Glutamatergic neuron (in vitro differentiated cells): Measurements from ENCODE around the gene SNRPA1. TPM values are rescaled to one million over a fixed set of nuclear protein-coding genes. Genes with fewer than 3 reads are reported as not detected.

Source experiments
- DNase-seq: peaks from one replicate; pipeline ENCODE4 v3.0.0; 2022
- H3K27ac Mint-ChIP-seq: one replicate; pipeline ENCODE4 v1.8.0; 2020; ENCODE audit warnings: mild to moderate bottlenecking, mixed read lengths, inconsistent platforms; ENCODE audit not compliant: unreplicated experiment
- H3K27me3 Mint-ChIP-seq: one replicate; pipeline ENCODE4 v1.8.0; 2020; ENCODE audit warnings: mild to moderate bottlenecking, moderate library complexity, mixed read lengths, inconsistent platforms; ENCODE audit not compliant: unreplicated experiment
- H3K36me3 Mint-ChIP-seq: one replicate; pipeline ENCODE4 v1.8.0; 2020; ENCODE audit warnings: mild to moderate bottlenecking, mixed read lengths, inconsistent platforms; ENCODE audit not compliant: unreplicated experiment
- H3K4me1 Mint-ChIP-seq: one replicate; pipeline ENCODE4 v1.8.0; 2020; ENCODE audit warnings: mild to moderate bottlenecking, low read depth, mixed read lengths, inconsistent platforms; ENCODE audit not compliant: unreplicated experiment
- H3K4me3 Mint-ChIP-seq: one replicate; pipeline ENCODE4 v1.8.0; 2020; ENCODE audit warnings: mild to moderate bottlenecking, mixed read lengths, inconsistent platforms; ENCODE audit not compliant: unreplicated experiment
- H3K9me3 Mint-ChIP-seq: one replicate; pipeline ENCODE4 v1.8.0; 2020; ENCODE audit warnings: mild to moderate bottlenecking, moderate library complexity, mixed read lengths, inconsistent platforms; ENCODE audit not compliant: unreplicated experiment
- CTCF ChIP-seq: fragments of 200-600 bp; sonication (generic); IDR thresholded peaks from one replicate; pipeline ENCODE4 v1.5.0; 2021; ENCODE audit not compliant: partially characterized antibody, unreplicated experiment
- total RNA-seq: library from RNA; stranded (reverse); fragmentation: NEBNext Ultra II Directional; extraction: Animal tissue kit (Norgen Biotek cat#: 25700); gene quantifications from one replicate; pipeline ENCODE4 v1.2.1, GENCODE V29; 2021; ENCODE audit not compliant: unreplicated experiment

The SNRPA1 gene
- total RNA-seq, 1 donor from 2014 or later, result 73.5 TPM

DNA sequence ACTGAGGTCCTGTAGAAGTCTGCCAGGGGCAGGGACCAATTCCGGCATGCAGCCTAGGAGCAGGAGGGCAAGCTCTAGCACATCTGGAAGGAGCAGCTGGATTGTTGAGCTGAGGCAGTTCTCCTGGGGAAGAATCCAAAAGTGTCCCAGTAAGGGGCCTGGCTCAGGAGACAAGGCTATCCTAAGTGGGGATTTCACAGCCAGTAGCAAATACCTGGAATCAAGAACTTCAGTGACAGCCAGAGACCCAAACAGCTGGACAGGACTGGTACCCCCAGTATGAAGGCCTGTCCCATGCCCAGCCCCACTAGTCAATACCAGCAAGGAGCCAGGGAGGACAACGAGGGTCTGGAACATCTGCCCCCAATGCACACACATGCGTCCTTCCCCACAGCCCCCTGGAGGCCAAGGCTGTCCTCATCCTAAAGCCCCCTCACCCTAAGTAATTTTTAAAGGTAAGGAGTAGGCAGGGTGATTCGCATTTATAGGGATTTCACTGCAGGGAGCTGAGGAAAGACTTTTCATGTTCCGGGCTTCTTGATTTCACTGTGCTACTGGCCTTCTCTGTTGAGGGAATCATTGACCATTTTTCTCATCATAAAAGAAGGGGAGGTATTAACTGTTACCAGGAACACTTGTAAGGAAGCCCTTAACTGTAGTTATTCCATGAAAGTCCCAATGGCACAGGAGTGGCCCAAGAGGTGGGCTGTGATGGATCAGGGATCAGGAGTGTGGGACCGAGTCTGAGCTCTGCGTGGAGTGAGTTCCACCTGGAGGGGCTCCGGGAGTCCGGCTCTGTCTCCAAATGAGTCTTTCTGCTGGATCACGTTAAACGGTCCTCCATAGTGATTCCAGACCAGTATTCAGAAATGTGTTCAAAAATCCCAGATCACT is 40.6 kb downstream of the SNRPA1 start:
- Mint-ChIP-seq H3K36me3 (no peaks in the 10 kb centered on the region), H3K4me3 (no peak overlapping the region), H3K27me3 (peaks cover 5% of the 10 kb centered on the region), H3K27ac (no peak overlapping the region), H3K9me3 (peaks cover 7% of the 10 kb centered on the region), H3K4me1 (peaks cover 38% of the 10 kb centered on the region)
- DNase-seq, result no peak
- TF ChIP-seq CTCF, result no peak

GRCh38 chr15:101252836-101253235 is 42.2 kb downstream of the SNRPA1 start:
- H3K27ac Mint-ChIP-seq, result no peak overlapping the region
- H3K9me3 Mint-ChIP-seq, result peaks cover 7% of the 10 kb centered on the region
- H3K4me3 Mint-ChIP-seq, result peak overlapping the region; percentile 83
- H3K27me3 Mint-ChIP-seq, result peaks cover 5% of the 10 kb centered on the region
- H3K36me3 Mint-ChIP-seq, result no peaks in the 10 kb centered on the region
- no peak for TF ChIP-seq CTCF
- H3K4me1 Mint-ChIP-seq, result peaks cover 30% of the 10 kb centered on the region
- no peak for DNase-seq

GRCh38 chr15:101251830-101252820 is 42.9 kb downstream of the SNRPA1 start, which contains the start of gene CHSY1:
TSS of gene CHSY1 (minus strand) at chr15:101252048. CDS start at chr15:101251456, 592 bp downstream.
- H3K9me3 Mint-ChIP-seq, result peaks cover 7% of the 10 kb centered on the region
- peak within 1 kb of the TSS; percentile 94 for H3K4me3 Mint-ChIP-seq
- TF ChIP-seq CTCF, result no peak
- no peaks in the 10 kb centered on the region for H3K36me3 Mint-ChIP-seq
- peaks cover 5% of the 10 kb centered on the region for H3K27me3 Mint-ChIP-seq
- peaks cover 37% of the 10 kb centered on the region for H3K4me1 Mint-ChIP-seq
- H3K27ac Mint-ChIP-seq, result peak within 1 kb of the TSS; percentile 94
- peak; percentile 84 for DNase-seq

DNA sequence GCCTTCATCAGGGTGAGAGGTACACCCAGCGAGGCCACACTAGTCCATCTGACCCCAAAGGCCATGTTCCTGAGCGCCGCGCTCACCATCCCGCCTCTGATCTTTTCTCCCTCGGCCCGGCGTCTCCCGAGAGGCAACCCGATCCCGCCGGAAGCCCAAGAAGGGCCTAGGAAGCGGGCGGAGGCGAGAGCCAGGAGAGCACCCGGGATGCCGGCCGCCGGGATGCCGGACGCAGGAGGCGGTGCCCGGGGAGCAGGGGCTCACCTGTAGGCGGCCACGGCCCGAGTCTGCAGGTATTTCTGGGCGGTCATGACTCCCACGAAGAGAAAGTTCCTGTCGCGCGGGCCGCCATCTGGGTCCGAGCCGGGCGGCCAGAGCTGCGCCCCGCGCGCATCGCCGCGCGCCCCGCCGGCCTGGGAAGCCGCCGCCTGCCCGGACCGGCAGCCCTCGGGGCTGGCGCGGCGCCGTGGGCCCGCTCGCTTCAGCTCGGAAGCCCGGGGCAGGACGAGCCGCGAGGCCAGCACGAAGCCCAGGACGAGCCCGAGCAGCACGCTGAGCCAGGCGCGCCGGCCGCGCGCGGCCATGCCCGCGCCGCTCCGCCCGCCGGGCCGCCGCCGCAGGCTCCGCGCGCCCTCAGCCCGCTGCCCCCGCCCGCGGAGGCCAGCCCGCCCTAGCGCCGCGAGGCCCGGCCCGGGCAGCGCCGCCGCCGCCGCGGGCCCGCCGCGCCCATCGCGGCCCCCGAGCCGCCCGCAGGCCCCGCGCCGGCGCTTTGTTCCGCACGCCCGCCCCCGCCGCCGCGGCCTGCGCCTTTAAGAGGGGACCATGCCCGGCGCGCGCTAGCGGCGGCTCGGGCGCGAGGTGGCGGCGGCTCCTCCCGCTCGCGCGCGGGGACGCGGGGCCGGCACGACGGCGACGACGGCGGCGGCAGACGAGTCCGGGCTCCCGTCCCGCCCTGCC is 43.9 kb downstream of the SNRPA1 start:
- TF ChIP-seq CTCF, result no peak
- Mint-ChIP-seq H3K27me3 (peaks cover 5% of the 10 kb centered on the region), H3K36me3 (no peaks in the 10 kb centered on the region), H3K4me1 (peaks cover 39% of the 10 kb centered on the region), H3K27ac (peak overlapping the region; percentile 94), H3K9me3 (peaks cover 7% of the 10 kb centered on the region), H3K4me3 (peak overlapping the region; percentile 94)
- peak; percentile 80 for DNase-seq
